Cerebellar cortex (tissue), 1 donor: ENCODE results near the gene FTCD.
"Not testable (repeated sequence)": the region's sequence is repeated elsewhere in the genome, so short reads cannot be mapped to it uniquely, and the experiment has no call there.

Source experiments
- DNase-seq: peaks from one replicate; pipeline ENCODE4 v3.0.0-alpha.2; 2015; ENCODE audit warnings: low spot score

FTCD gene

DNA sequence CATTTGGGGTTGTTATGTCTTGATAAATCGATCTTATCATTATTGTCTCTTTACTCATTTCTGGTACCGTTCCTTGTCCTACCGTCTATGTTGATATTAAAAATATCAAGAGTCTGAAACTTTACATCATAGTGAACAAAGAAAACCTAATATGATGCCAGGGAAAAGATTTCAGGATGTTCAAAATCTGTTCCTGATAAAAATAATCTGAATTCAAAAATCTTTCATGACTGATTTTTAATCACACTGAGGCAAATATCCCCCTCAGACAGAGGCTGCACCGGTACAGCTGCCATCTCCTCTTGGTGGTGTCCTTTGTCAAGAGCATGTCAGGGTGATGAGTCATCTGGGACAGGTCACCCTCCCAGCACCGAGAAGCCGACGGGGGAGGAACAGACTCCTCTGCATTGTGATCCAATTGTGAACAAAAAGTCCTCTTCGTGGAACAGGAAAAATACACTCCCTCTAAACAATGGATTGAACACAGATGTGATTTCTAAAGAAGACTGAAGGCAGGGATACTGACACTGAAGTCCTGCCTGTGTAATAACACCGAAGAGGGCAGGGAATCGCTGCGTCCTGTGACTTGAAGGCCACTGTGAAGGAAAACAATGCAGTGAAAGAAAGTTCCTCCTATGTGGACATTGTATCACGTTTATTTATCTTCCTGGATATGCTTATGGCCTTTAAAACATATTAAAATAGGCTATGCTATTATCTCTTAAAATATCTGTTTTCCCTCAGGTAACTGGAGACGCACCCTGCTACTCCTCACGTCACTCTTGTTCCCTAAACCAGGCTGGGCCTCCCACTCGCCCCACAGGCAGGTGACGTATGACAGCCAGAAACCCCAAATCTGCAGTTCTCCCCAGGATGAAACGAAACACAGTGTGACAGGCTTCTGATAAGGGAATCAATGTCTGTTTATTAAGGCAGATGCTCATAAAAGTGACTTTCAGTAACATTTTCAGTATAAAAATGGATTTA lies 33.1 kb upstream of the FTCD start:
- no peak for DNase-seq

DNA sequence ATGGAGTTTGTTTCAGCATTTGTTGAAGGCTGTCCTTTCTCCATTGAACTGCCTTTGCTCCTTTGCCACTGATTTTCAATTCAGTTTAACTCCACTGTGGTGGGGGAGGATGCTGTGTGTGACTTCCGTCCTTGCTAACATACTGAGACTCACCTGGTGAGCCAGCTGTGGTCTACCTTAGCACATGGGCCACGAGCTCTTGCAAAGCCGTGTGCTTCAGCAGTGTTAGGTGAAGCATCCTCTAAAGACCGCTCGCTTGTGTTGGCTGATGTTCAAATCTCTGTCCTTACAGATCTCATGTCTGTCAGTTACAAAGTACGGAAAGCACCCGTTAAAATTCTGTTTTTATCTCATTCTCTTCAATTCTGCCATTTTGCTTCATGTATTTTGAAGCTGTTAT lies 32.4 kb upstream of the FTCD start:
- no peak for DNase-seq

- no peak for DNase-seq
These were observed 31.9 kb upstream of the FTCD start for GRCh38 chr21:46187261-46187660.

DNA sequence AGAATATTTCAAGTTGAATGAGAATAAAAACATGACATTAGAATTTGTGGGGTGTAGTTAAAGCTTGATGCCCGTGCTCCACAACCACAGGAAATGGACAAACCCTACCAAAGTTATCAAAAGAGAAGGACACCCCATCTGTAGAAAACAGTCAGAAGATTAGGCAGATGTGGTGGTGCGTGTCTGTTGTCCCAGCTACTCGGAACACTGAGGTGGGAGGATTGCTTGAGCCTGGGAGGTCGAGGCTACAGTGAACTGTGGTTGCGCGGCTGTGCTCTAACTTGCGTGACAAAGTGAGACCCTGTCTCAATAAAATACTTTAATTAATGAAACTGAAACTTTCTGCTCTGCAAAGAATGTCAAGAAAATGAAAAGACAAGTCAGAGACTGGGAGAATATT lies 30.3 kb upstream of the FTCD start:
- DNase-seq: no peak

DNA sequence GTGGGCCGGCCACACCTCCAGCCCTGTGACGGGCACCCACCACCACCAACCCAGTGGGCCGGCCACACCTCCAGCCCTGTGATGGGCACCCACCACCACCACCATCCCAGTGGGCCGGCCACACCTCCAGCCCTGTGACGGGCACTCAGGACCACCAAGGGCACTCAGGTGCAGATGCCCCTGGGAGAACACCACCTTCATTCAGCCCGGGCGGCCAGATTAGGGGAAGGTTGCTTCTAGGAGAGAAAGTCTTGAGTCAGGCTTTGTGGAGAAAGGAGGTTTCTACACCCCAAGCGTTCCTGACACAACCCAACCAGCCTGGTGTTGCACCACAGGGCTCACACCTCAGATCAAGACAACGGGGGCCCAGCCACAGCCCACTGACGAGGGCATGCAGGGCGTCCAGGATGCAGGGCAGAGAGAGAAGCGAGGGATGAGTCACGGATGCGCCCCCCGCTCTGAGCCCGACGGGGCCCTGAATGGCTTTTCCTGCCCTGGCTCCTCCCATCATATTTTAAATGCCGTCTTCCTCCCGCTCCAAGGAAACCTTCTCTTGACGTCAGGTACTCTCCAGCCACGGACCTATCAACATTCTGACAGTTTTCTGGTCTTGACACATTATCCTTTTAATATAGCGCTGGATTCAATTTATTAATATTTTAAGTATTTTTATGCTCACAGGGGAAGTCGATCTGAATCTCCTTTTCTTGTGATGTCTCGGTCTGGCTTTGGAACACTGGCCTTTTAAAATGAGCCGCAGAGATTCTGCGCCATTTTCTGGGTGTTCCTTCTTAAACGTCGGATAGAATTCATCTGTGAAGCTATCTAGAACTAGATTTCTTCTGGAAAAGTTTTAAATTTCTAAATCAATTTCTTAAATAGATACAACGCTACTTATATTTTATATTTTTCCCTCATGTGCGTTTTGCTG lies 29.5 kb upstream of the FTCD start:
- DNase-seq: peak; percentile 90

DNA sequence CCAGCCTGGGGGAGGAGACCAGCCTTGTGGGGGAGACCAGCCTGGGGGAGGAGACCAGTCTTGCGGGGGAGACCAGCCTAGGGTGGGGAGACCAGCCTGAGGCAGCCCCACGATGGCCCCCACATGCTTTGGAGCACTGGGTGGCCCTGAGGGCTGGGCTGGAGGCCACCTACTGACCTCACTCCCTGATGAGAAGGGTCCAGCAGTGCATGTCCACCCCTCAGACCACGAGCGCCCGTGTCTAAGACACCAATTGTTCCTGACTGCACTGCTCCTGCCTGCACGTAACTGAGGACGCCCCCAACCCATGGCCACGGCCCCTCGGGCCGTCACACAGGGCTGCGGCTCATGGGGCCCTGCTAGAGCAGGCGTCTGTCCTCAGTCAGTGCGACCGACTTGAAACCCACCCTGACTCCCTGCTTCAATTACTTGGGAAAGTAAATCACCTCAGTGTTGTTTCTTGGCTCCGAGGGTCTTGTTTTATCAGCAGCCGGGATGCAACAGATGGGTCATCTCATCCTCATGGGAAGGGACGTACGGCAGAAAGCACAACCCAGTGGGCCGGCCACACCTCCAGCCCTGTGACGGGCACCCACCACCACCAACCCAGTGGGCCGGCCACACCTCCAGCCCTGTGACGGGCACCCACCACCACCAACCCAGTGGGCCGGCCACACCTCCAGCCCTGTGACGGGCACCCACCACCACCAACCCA lies 28.7 kb upstream of the FTCD start, which contains the start of gene SPATC1L:
SPATC1L (minus strand) TSS at position 550 of the 715 bp plus-strand sequence. CDS start 1,643 bp downstream, outside the sequence.
- DNase-seq: peak; percentile 80

DNA sequence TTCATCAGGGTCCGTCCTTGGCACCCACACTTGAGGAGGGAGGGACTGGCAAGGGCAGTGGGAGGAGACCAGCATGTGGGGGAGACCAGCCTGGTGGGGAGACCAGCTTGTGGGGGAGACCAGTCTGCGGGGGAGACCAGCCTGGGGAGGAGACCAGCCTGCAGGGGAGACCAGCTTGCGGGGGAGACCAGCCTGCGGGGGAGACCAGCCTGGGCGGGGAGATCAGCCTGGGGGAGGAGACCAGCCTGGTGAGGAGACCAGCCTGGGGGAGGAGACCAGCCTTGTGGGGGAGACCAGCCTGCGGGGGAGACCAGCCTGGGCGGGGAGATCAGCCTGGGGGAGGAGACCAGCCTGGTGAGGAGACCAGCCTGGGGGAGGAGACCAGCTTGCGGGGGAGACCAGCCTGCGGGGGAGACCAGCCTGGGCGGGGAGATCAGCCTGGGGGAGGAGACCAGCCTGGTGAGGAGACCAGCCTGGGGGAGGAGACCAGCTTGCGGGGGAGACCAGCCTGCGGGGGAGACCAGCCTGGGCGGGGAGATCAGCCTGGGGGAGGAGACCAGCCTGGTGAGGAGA lies 28.0 kb upstream of the FTCD start:
- not testable (repeated sequence) for DNase-seq

GRCh38 chr21:46182548-46183336 lies 27.4 kb upstream of the FTCD start:
- DNase-seq: no peak

GRCh38 chr21:46181953-46182547 lies 26.7 kb upstream of the FTCD start:
- no peak for DNase-seq

DNA sequence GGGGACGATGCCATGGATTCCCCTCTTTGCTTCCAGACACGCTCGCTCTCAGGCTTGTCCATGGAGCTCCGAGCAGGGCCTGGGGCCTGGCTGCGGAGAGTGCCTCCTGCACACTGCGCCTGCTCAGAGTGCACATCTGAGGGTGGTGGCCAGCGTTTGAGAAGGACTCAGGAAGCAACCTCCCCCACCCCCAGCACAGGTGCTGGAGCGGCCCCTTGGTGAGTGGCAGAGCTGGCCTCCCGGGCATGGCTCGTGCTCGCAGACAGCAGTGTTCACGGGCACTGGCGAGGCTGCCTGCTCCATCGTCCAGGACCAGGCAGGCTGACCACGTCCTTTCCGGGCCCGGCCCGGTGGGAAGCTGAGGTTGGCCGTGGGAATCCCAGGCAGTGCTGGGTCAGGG lies 26.1 kb upstream of the FTCD start:
- no peak for DNase-seq

DNA sequence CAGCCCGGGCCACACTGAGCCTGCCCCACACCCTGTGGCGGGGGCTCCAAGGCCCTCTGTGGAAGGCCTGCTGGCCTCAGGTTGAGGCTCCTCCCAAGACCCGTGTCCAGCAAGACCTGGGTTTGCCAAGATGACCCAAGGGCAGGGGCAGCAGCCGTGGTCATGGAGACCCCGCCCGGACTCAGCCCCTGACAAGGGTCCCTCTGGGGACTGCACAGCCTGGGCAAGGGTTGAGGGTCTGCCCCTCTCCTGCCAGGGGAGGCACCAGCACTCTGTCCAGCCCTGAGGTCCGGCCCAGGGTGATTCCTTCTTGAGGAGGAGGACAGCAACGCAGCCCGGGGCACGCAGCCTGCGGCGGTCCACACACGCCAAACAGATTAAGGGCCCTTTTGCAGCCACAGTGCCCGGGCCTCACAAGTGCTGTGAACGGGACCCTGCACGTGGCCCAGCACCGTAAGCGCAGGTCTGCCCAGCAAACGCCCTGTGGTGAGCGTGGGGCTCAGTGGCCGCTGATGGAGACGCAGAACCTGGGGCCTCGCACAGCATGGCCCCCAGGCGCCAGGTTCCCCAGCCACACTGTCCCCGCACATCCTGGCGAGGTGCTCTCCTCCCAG lies 25.5 kb upstream of the FTCD start:
- DNase-seq: no peak

DNA sequence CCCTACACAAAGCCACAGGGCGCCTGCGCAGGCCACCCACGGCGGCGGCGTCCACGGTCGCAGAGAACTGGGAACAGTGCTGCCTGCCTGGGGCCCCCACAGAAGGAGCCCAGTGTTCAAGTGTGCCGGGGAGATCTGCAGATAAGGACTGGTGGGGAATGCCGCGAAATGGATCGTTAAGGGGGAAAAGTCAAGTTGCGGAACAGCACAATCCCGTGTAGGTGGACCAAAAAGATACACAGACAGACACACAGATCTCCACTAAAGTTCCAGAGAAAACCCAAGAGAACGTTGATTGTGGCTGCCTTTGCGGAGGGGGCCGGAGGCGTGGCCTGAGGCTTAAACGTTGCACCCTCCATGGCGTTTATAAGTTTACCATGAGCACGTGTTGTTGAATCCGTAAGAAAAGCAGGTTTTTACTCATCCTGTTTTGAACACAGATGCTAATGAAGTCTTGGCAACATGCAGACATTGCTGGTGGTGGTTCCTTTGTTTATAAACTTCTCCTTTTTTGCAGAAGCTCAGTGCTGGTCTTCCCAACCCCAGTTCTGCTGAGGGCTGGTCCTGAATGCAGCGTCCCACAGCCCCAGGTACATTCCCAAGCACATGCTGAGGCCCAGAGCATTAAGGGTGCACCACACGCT lies 24.8 kb upstream of the FTCD start:
- DNase-seq: no peak

DNA sequence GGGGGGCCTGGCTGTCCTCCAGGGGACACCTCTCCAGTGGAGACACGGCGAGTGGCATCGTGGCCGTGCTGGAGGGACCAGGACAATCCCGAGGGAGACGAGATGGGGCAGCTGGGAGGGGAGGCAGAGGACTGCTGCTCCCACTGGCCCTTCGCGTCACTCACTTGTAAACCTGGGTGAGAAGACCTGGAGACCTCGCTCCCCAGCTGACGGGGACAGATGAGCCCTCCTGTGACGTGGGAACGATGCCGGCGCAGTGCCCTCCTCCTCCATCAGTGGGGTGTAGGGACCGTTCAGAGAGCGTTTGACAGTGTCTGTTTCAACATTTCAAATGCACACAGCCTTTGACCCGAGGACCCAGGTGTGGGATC lies 24.3 kb upstream of the FTCD start:
- no peak for DNase-seq

DNA sequence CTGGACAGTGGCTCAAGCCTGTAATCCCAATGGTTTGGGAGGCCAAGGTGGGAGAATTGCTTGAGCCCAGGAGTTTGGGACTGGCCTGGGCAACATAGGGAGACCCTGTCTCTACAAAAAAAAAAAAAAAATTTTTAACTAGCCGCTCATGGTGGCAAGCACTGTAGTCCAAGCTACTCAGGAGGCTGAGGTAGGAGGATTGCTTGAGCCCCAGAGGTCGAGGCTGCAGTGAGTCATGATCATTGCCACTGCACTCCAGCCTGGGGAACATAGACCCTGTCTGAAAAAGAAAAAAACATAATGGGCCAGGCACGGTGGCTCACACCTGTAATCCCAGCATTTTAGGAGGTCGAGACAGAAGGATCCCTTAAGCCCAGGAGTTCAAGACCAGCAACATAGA lies 23.6 kb upstream of the FTCD start:
- DNase-seq: no peak

- DNase-seq: not testable (repeated sequence)
These were observed 21.2 kb upstream of the FTCD start for GRCh38 chr21:46176443-46177129.

- DNase-seq: no peak
These were observed 18.2 kb upstream of the FTCD start for GRCh38 chr21:46173573-46173972.

GRCh38 chr21:46172863-46173528 lies 17.6 kb upstream of the FTCD start:
- DNase-seq: no peak
